ENCODE measurements around the gene KAT7. TPM values are rescaled to one million over a fixed set of nuclear protein-coding genes. Genes with fewer than 3 reads are reported as not detected.

Gene KAT7
- total and polyA plus RNA-seq, 10 of the 15 experiments (the other 5 are each of a cell fraction or from before 2014, with no cell fraction given): 6.6 to 45.8 (median 26.3) TPM

DNA sequence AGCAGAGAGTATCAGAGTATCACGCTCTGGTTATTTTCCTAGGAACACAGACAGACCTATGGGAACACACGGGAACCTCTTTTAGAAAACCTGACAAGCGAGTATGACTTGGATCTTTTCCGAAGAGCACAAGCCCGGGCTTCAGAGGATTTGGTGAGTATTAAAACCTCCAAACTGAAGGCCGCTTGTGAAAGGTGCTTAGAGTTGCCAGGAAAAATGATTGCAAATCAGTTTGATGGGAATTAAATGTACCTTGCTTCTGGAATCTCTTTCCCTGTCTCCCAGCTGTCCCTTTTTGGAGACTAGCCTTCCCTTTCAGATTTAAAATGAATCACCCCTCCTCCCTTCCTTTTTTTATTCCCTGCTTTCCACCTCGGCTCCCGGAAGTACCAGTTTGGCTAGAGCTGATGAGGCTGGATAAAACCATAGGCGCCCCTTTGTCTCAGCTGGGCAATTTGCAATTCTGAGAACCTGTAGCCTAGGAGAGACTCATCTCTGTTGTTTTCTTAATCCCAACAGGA is 27.3 kb downstream of the KAT7 start:
- RAD21 ChIA-PET (ENCODE audit: unreplicated experiment): interaction anchor here (1.2 kb wide), 1 partner anchor 120 kb away, joined by 3 read pairs; no protein-coding TSS in a partner anchor
- no peak for FAIRE-seq
- H3K4me2 ChIP-seq (ENCODE audit: control insufficient read depth, insufficient read depth): no peak overlapping the region
- in situ Hi-C loops (cut with MboI) (no loop called here), intact Hi-C loops (cut with micrococcal nuclease; ENCODE audit: unreplicated experiment) (no loop called here)
- H3K36me3 ChIP-seq (ENCODE audit: control insufficient read depth in 2 of 2, insufficient read depth in 2 of 2, low read length in 1 of 2): peaks cover 10 to 50% of the 10 kb centered on the region in 2 experiments
- TF ChIP-seq GATAD2B (conservative IDR thresholded peaks at IDR 0.05; ENCODE audit: low read depth): no peak
- no peak for TF ChIP-seq ASH2L (IDR thresholded peaks at IDR 0.05; ENCODE audit: borderline replicate concordance, low read depth)
- H3K4me1 ChIP-seq (ENCODE audit: control insufficient read depth, insufficient read depth, low read length): no peaks in the 10 kb centered on the region
- no TSS peak for BruUV-seq (replicated peaks)
- H4K20me1 ChIP-seq (ENCODE audit: control insufficient read depth, insufficient read depth): no peaks in the 10 kb centered on the region
- POLR2A ChIA-PET: no interaction called here
- H3K27ac ChIP-seq (ENCODE audit: control insufficient read depth, insufficient read depth): no peak overlapping the region
- H3K4me3 ChIP-seq: no peak overlapping the region
- no peaks in the 10 kb centered on the region for H3K79me2 ChIP-seq (ENCODE audit: control insufficient read depth, insufficient read depth, low read length)
- H3K9ac ChIP-seq (ENCODE audit: control insufficient read depth, insufficient read depth, low read length): no peak overlapping the region
- H3K27me3 ChIP-seq (replicated peaks in 1 of 2; ENCODE audit: control insufficient read depth in 2 of 2, insufficient read depth in 2 of 2, low read length in 1 of 2): no peaks in the 10 kb centered on the region
- SMC1A ChIA-PET (ENCODE audit: uncharacterized antibody, unreplicated experiment): no interaction called here
- ATAC-seq: no peak
- WGBS (ENCODE audit: insufficient coverage, insufficient replicate concordance, low lambda C conversion rate, missing lambda C conversion rate): 98% methylated on average over 9 of the region's 9 CpGs
- CTCF ChIA-PET: interaction anchor here (0.6 to 1.0 kb wide), 2 partner anchors 64 to 259 kb away, joined by 3 read pairs; no protein-coding TSS in a partner anchor
- DNase-seq (ENCODE audit: low read depth, low spot score): no peak
- H3K9me3 ChIP-seq (replicated peaks; ENCODE audit: control insufficient read depth, insufficient read depth, low read length): no peaks in the 10 kb centered on the region
- no peak overlapping the region for H2AFZ ChIP-seq (ENCODE audit: control insufficient read depth, low read depth, low read length)

DNA sequence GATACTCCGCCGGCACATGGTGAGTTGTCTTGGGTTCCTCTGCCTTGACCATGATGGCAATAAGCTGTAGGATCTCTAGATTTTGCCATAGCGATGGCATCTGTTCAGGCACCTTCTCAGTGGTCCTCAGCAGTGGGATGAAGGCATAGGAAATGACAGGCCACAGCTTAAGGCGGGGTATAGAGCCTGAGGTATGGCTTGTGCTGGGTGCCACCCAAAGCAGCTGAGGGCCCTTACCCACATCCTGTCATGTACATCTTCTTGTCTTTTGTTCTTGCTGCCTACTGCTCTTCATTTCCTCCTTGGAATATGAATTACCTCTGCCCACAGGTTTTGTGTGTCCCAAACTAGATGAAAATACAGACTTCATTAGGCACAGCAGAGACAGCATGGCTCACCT is 29.5 kb downstream of the KAT7 start:
- H3K9ac ChIP-seq (ENCODE audit: control insufficient read depth, insufficient read depth, low read length): no peak overlapping the region
- H3K27me3 ChIP-seq (replicated peaks in 1 of 2; ENCODE audit: control insufficient read depth in 2 of 2, insufficient read depth in 2 of 2, low read length in 1 of 2): no peaks in the 10 kb centered on the region
- TF ChIP-seq BHLHE40 (IDR thresholded peaks at IDR 0.05; ENCODE audit: borderline replicate concordance in 1 of 2, low read depth in 2 of 2, low read length in 1 of 2) (no peak), ZNF217 (IDR thresholded peaks at IDR 0.05) (no peak)
- ATAC-seq: no peak
- H4K20me1 ChIP-seq (ENCODE audit: control insufficient read depth, insufficient read depth): no peaks in the 10 kb centered on the region
- ChIA-PET SMC1A (ENCODE audit: uncharacterized antibody, unreplicated experiment) (interaction anchor here (1.1 kb wide), 1 partner anchor 248 kb away, joined by 3 read pairs; no protein-coding TSS in a partner anchor), RAD21 (ENCODE audit: unreplicated experiment) (no interaction called here), CTCF (no interaction called here), POLR2A (no interaction called here)
- no peak overlapping the region for H3K4me3 ChIP-seq
- H3K9me3 ChIP-seq (replicated peaks; ENCODE audit: control insufficient read depth, insufficient read depth, low read length): no peaks in the 10 kb centered on the region
- in situ Hi-C loops (cut with MboI) (no loop called here), intact Hi-C loops (cut with micrococcal nuclease; ENCODE audit: unreplicated experiment) (no loop called here)
- H3K4me2 ChIP-seq (ENCODE audit: control insufficient read depth, insufficient read depth): no peak overlapping the region
- H3K79me2 ChIP-seq (ENCODE audit: control insufficient read depth, insufficient read depth, low read length): no peaks in the 10 kb centered on the region
- FAIRE-seq: no peak
- H2AFZ ChIP-seq (ENCODE audit: control insufficient read depth, low read depth, low read length): no peak overlapping the region
- 83% methylated on average over 4 of the region's 4 CpGs for WGBS (ENCODE audit: insufficient coverage, insufficient replicate concordance, low lambda C conversion rate, missing lambda C conversion rate)
- H3K36me3 ChIP-seq (ENCODE audit: control insufficient read depth in 2 of 2, insufficient read depth in 2 of 2, low read length in 1 of 2): peaks cover 16 to 56% of the 10 kb centered on the region in 2 experiments
- no TSS peak for BruUV-seq (replicated peaks)
- no peak overlapping the region for H3K27ac ChIP-seq (ENCODE audit: control insufficient read depth, insufficient read depth)
- no peaks in the 10 kb centered on the region for H3K4me1 ChIP-seq (ENCODE audit: control insufficient read depth, insufficient read depth, low read length)
- DNase-seq (ENCODE audit: low read depth, low spot score): no peak

Data from GM12878 (cell line).